ENCODE data around the gene AGPS.
"Not testable (repeated sequence)": the region's sequence is repeated elsewhere in the genome, so short reads cannot be mapped to it uniquely, and the experiment has no call there.

The AGPS gene

DNA sequence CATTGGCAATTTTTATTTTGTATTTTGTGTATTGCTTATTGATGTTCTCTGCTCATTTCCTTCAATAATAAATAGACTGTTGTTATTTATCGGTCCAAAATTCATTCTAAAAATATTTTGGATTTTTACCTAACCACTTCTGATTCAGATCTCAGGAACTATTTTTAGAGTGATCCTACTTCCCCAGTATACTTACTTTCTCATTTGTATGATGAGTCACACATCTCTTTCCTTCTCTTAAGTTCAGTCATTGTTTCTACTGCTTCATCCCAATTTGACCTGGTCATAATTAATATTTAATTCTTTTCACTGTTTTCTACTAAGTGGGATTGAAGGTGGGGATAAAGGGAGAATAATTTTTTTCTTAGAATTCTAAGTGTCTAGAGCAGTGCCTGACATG lies 75.1 kb downstream of the AGPS start:
- H3K27me3 ChIP-seq (ENCODE audit: insufficient read depth, low read length), result no peaks in the 10 kb centered on the region
- H3K4me1 ChIP-seq (ENCODE audit: control insufficient read depth, insufficient read depth, low read length, unreplicated experiment), result peaks cover 8% of the 10 kb centered on the region
- H3K36me3 ChIP-seq (ENCODE audit: insufficient read depth, low read length), result peaks cover 35% of the 10 kb centered on the region
- no peak overlapping the region for H3K4me3 ChIP-seq (ENCODE audit: low read depth, low read length)
- H3K27ac ChIP-seq (ENCODE audit: low read depth, low read length), result peak overlapping the region; percentile 2; the same call in 1 of the 2 replicates
- H3K79me2 ChIP-seq (ENCODE audit: control insufficient read depth, insufficient read depth, low read length, unreplicated experiment), result no peaks in the 10 kb centered on the region
- no peak overlapping the region for H2AFZ ChIP-seq (ENCODE audit: low read length, unreplicated experiment)

DNA sequence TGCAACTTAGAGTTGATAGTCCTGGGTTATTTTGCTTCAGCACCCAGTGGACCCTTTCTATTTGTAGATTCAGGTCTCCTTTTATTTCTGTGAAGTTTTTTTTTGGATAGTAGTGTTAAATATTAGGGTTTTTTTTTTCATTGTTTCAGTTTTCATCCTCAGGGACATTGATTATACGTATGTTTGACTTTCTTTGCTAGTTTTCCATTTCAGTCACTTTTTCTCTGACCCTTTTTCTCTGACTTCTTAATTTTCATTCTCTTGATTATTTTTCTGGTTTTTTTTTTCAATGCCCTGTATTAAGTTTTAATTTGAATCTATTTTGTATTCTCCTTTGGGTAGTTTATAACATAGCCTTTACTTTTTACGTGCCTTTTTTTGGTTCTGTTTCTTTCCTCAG lies 79.4 kb downstream of the AGPS start:
- Histone ChIP-seq H3K27ac (ENCODE audit: low read depth, low read length) (no peak overlapping the region), H2AFZ (ENCODE audit: low read length, unreplicated experiment) (no peak overlapping the region), H3K79me2 (ENCODE audit: control insufficient read depth, insufficient read depth, low read length, unreplicated experiment) (no peaks in the 10 kb centered on the region)

DNA sequence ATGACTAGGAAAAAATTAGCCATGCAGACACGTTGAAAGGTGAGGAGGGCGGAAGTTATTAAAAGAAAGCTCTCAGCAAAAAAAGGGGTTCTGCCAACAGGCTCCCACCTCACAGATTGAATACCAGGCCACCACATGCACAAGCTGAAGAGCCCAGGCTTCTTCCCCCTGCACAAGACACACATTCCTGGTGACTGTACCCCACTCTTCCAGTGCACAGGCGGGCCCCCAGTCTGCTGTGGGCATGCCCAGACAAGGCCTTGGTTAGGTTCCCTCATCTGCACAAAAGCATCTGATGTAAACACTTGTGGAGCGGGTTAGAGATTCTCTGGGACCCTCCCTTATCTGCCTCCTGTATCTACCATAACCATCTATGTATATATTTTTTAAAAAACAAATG lies 81.7 kb downstream of the AGPS start:
- H3K27ac ChIP-seq (ENCODE audit: low read depth, low read length), result peak overlapping the region; percentile 17; the same call in 1 of the 2 replicates
- peaks cover 12% of the 10 kb centered on the region for H3K4me1 ChIP-seq (ENCODE audit: control insufficient read depth, insufficient read depth, low read length, unreplicated experiment)
- H2AFZ ChIP-seq (ENCODE audit: low read length, unreplicated experiment), result no peak overlapping the region
- no peaks in the 10 kb centered on the region for H3K79me2 ChIP-seq (ENCODE audit: control insufficient read depth, insufficient read depth, low read length, unreplicated experiment)
- H3K27me3 ChIP-seq (ENCODE audit: insufficient read depth, low read length), result no peaks in the 10 kb centered on the region
- H3K4me3 ChIP-seq (ENCODE audit: low read depth, low read length), result no peak overlapping the region
- H3K36me3 ChIP-seq (ENCODE audit: insufficient read depth, low read length), result peaks cover 46% of the 10 kb centered on the region

More for the DNA sequence above, 79.4 kb downstream of the AGPS start:
- peaks cover 23% of the 10 kb centered on the region for H3K36me3 ChIP-seq (ENCODE audit: insufficient read depth, low read length)
- H3K4me3 ChIP-seq (ENCODE audit: low read depth, low read length), result no peak overlapping the region
- H3K27me3 ChIP-seq (ENCODE audit: insufficient read depth, low read length), result no peaks in the 10 kb centered on the region
- peaks cover 20% of the 10 kb centered on the region for H3K4me1 ChIP-seq (ENCODE audit: control insufficient read depth, insufficient read depth, low read length, unreplicated experiment)

DNA sequence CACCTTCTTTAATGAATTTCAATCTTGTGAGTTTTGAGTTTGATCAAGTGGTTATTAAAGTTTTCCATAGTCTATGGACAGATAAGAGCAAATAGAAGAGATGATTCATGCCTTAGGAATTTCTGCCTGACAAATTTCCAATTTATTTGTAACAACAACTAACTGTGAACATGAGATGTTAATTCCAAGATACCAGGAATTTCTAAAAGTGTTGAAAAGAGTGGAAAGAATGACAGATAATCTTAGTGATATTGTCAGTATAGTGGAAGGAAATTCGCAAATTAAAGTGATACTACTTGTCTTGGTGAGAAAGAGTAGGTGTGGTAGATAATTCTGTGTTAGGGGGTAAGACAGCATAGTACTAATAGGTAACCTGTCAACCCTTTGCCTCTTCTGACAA lies 82.4 kb downstream of the AGPS start:
- Histone ChIP-seq H3K4me1 (ENCODE audit: control insufficient read depth, insufficient read depth, low read length, unreplicated experiment) (peaks cover 12% of the 10 kb centered on the region), H3K36me3 (ENCODE audit: insufficient read depth, low read length) (peaks cover 45% of the 10 kb centered on the region), H3K79me2 (ENCODE audit: control insufficient read depth, insufficient read depth, low read length, unreplicated experiment) (no peaks in the 10 kb centered on the region), H2AFZ (ENCODE audit: low read length, unreplicated experiment) (no peak overlapping the region), H3K27me3 (ENCODE audit: insufficient read depth, low read length) (no peaks in the 10 kb centered on the region), H3K4me3 (ENCODE audit: low read depth, low read length) (no peak overlapping the region), H3K27ac (ENCODE audit: low read depth, low read length) (peak overlapping the region; percentile 17; the same call in 1 of the 2 replicates)

DNA sequence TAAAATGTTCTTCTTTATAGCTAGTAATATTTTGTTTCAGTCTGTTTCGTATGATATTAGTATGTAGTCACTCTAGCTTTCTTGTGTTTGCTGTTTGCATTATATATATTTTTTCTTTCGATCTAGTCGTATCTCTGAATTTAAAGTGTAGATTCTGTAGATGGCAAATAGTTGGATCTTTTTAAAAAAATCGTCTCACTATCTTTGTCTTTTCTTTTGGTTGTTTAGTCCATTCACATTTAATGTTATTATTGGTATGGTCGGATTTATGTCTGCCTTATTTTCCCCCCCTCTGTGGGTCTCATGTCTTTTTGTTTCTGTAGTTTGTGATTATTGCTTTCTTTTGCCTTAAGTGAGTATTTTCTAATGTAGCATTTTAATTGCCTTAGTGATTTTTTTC lies 84.3 kb downstream of the AGPS start:
- Histone ChIP-seq H3K27ac (ENCODE audit: low read depth, low read length) (no peak overlapping the region), H3K36me3 (ENCODE audit: insufficient read depth, low read length) (peaks cover 40% of the 10 kb centered on the region), H2AFZ (ENCODE audit: low read length, unreplicated experiment) (no peak overlapping the region), H3K27me3 (ENCODE audit: insufficient read depth, low read length) (no peaks in the 10 kb centered on the region), H3K79me2 (ENCODE audit: control insufficient read depth, insufficient read depth, low read length, unreplicated experiment) (no peaks in the 10 kb centered on the region), H3K4me3 (ENCODE audit: low read depth, low read length) (no peak overlapping the region), H3K4me1 (ENCODE audit: control insufficient read depth, insufficient read depth, low read length, unreplicated experiment) (peaks cover 12% of the 10 kb centered on the region)

DNA sequence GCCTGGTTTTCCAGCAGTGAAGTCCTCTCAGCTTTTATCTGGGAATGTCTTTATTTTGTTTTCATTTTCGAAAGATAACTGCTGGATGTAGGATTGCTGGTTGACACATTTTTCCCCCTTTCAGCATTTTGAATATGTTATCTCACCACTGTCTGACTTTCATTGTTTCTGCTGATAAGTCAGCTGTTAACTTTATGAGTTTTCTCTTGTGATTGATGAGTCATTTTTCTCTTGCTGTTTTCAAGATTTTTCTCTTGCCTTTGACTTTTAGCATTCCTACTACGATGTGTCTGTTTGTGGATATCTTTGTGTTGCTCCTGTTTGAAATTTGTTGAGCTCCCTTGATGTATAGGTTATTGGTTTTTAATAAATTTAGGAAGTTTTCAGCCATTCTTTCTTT lies 85.5 kb downstream of the AGPS start:
- H2AFZ ChIP-seq (ENCODE audit: low read length, unreplicated experiment), result no peak overlapping the region
- H3K4me3 ChIP-seq (ENCODE audit: low read depth, low read length), result no peak overlapping the region

DNA sequence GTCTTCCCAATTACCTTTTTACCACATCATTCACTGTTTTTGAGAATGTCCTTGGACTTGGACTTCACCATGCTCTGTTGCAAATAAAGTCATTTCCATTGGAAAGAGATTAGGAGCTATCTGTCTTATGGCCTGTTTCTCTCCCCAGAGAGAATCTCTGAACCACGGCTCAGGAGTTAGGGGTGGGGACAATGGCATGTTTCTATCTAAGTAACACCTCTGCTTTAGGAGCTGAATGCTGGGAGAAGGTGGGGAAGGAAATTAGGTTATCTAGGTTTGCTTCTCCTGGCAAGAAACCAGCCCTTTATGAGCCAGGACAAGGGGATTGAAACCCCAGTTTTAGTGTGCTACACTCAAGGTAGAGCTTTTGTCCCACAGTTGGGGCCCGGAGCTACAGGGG lies 86.3 kb downstream of the AGPS start:
- H2AFZ ChIP-seq (ENCODE audit: low read length, unreplicated experiment), result no peak overlapping the region
- H3K27me3 ChIP-seq (ENCODE audit: insufficient read depth, low read length), result no peaks in the 10 kb centered on the region
- peaks cover 12% of the 10 kb centered on the region for H3K4me1 ChIP-seq (ENCODE audit: control insufficient read depth, insufficient read depth, low read length, unreplicated experiment)
- H3K4me3 ChIP-seq (ENCODE audit: low read depth, low read length), result no peak overlapping the region
- H3K36me3 ChIP-seq (ENCODE audit: insufficient read depth, low read length), result peaks cover 27% of the 10 kb centered on the region
- no peaks in the 10 kb centered on the region for H3K79me2 ChIP-seq (ENCODE audit: control insufficient read depth, insufficient read depth, low read length, unreplicated experiment)
- no peak overlapping the region for H3K27ac ChIP-seq (ENCODE audit: low read depth, low read length)

More for the DNA sequence above, 85.5 kb downstream of the AGPS start:
- Histone ChIP-seq H3K4me1 (ENCODE audit: control insufficient read depth, insufficient read depth, low read length, unreplicated experiment) (peaks cover 12% of the 10 kb centered on the region), H3K27me3 (ENCODE audit: insufficient read depth, low read length) (no peaks in the 10 kb centered on the region), H3K27ac (ENCODE audit: low read depth, low read length) (no peak overlapping the region), H3K79me2 (ENCODE audit: control insufficient read depth, insufficient read depth, low read length, unreplicated experiment) (no peaks in the 10 kb centered on the region), H3K36me3 (ENCODE audit: insufficient read depth, low read length) (peaks cover 30% of the 10 kb centered on the region)

DNA sequence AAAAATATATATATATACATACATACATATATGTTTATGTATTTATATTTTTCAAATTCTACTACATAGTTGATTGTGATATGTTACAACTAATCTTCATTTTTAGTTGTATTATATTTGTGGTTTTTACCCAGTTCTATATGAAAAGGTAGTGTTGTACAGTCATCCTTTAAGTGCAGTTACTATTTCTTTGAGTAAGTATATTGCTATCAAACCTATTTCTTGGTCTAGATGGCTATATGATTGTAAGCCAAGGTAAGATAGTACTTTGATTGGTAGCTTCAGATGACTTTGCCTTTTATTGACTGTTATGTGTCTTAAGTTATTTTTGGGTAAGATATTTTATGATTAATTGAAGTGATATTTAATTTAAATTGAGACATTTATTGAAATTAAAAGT lies 89.6 kb downstream of the AGPS start:
- Histone ChIP-seq H2AFZ (ENCODE audit: low read length, unreplicated experiment) (no peak overlapping the region), H3K79me2 (ENCODE audit: control insufficient read depth, insufficient read depth, low read length, unreplicated experiment) (no peaks in the 10 kb centered on the region), H3K4me3 (ENCODE audit: low read depth, low read length) (no peak overlapping the region), H3K27me3 (ENCODE audit: insufficient read depth, low read length) (no peaks in the 10 kb centered on the region), H3K27ac (ENCODE audit: low read depth, low read length) (no peak overlapping the region), H3K36me3 (ENCODE audit: insufficient read depth, low read length) (peaks cover 23% of the 10 kb centered on the region), H3K4me1 (ENCODE audit: control insufficient read depth, insufficient read depth, low read length, unreplicated experiment) (no peaks in the 10 kb centered on the region)

DNA sequence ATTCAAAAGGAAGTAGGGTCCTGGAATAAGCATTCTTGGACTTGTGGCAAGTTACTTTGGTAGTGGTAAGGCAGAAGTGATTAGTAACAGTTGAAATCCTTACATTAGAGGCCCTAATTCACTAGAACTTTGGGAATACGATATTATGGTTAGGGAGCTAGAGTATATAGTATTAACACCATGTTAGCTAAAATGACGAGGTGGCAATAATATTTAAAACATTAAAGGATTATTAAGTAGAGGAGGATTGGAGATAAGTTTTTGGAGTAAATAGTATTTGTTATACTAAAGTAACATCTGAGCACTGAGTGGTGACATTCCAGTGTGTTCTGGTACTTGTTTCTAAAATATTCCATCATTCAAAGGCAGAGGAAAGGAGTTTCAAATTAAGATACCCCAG lies 91.0 kb downstream of the AGPS start:
- no peaks in the 10 kb centered on the region for H3K79me2 ChIP-seq (ENCODE audit: control insufficient read depth, insufficient read depth, low read length, unreplicated experiment)
- no peak overlapping the region for H3K4me3 ChIP-seq (ENCODE audit: low read depth, low read length)
- no peak overlapping the region for H3K27ac ChIP-seq (ENCODE audit: low read depth, low read length)
- H3K27me3 ChIP-seq (ENCODE audit: insufficient read depth, low read length), result no peaks in the 10 kb centered on the region
- no peaks in the 10 kb centered on the region for H3K4me1 ChIP-seq (ENCODE audit: control insufficient read depth, insufficient read depth, low read length, unreplicated experiment)
- H2AFZ ChIP-seq (ENCODE audit: low read length, unreplicated experiment), result no peak overlapping the region
- peaks cover 9% of the 10 kb centered on the region for H3K36me3 ChIP-seq (ENCODE audit: insufficient read depth, low read length)

DNA sequence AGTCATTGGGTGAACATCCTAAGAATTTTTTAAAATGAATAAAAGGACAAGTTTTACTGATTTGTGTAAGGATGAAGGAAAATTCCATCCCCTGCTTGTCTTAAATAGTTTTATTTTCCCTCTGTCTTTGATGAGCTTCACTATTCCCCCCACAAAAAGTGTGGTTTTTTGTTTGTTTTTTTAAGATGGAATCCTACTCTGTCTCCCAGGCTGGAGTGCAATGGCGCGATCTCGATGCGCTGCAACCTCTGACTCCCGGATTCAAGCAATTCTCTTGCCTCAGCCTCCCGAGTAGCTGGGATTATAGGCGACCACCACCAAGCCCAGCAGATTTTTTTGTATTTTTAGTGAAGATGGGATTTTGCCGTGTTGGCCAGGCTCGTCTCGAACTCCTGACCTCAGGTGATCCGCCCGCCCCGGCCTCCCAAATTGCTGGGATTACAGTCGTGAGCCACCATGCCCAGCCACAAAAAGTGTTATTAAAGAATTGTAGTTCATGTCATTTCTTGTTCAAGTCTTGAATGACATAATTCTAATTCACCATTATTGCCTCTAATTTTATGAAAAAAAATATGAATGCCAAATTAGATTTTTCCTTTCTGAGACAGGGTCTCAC lies 91.7 kb downstream of the AGPS start:
- peaks cover 2% of the 10 kb centered on the region; the same call in 1 of the 2 replicates for H3K36me3 ChIP-seq (ENCODE audit: insufficient read depth, low read length)
- no peaks in the 10 kb centered on the region for H3K79me2 ChIP-seq (ENCODE audit: control insufficient read depth, insufficient read depth, low read length, unreplicated experiment)
- H3K4me3 ChIP-seq (ENCODE audit: low read depth, low read length), result no peak overlapping the region
- H3K27me3 ChIP-seq (ENCODE audit: insufficient read depth, low read length), result no peaks in the 10 kb centered on the region
- no peak overlapping the region for H3K27ac ChIP-seq (ENCODE audit: low read depth, low read length)
- no peak overlapping the region for H2AFZ ChIP-seq (ENCODE audit: low read length, unreplicated experiment)
- H3K4me1 ChIP-seq (ENCODE audit: control insufficient read depth, insufficient read depth, low read length, unreplicated experiment), result no peaks in the 10 kb centered on the region

DNA sequence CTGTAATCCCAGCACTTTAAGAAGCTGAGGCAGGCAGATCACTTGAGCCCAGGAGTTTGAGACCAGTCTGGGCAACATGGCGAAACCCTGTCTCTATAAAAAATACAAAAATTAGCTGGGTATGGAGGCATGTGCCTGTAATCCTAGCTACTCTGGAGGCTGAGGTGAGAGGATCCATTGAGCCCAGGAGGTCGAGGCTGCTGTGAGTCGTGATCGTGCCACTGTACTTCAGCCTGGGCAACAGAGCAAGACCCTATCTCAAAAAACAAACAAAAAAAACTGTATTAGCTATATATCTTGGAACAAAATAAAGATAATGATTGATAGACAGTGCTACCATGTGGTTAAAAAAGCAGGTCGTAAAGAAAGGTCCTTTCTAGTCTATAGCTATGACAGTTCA lies 93.1 kb downstream of the AGPS start:
- not testable (repeated sequence) for H2AFZ ChIP-seq (ENCODE audit: low read length, unreplicated experiment); H3K27me3 ChIP-seq (ENCODE audit: insufficient read depth, low read length); H3K36me3 ChIP-seq (ENCODE audit: insufficient read depth, low read length); H3K79me2 ChIP-seq (ENCODE audit: control insufficient read depth, insufficient read depth, low read length, unreplicated experiment); H3K4me1 ChIP-seq (ENCODE audit: control insufficient read depth, insufficient read depth, low read length, unreplicated experiment); H3K27ac ChIP-seq (ENCODE audit: low read depth, low read length); H3K4me3 ChIP-seq (ENCODE audit: low read depth, low read length)

Data from ACC112 (cell line).